ENCODE data around the gene SHANK2.

Gene SHANK2

GRCh38 chr11:71269603-71270511 lies 17.5 kb upstream of the SHANK2 start:
- no peak for DNase-seq (ENCODE audit: low read depth)

- no peak for DNase-seq (ENCODE audit: low read depth)
These were observed 16.4 kb upstream of the SHANK2 start for GRCh38 chr11:71268706-71269321.

- no peak for DNase-seq (ENCODE audit: low read depth)
These were observed 15.5 kb upstream of the SHANK2 start for GRCh38 chr11:71267807-71268421.

GRCh38 chr11:71266114-71266833 lies 13.9 kb upstream of the SHANK2 start:
- no peak for DNase-seq (ENCODE audit: low read depth)

GRCh38 chr11:71265559-71266092 lies 13.2 kb upstream of the SHANK2 start:
- no peak for DNase-seq (ENCODE audit: low read depth)

- DNase-seq (ENCODE audit: low read depth) = no peak
These were observed 11.0 kb upstream of the SHANK2 start for GRCh38 chr11:71263386-71263785.

- no peak for DNase-seq (ENCODE audit: low read depth)
These were observed 3.6 kb upstream of the SHANK2 start for GRCh38 chr11:71255800-71256479.

- DNase-seq (ENCODE audit: low read depth) = no peak
These were observed 2.9 kb upstream of the SHANK2 start for GRCh38 chr11:71255323-71255722.

- no peak for DNase-seq (ENCODE audit: low read depth)
These were observed 1.4 kb upstream of the SHANK2 start for GRCh38 chr11:71253794-71254193.

GRCh38 chr11:71252770-71253730 lies 673 bp upstream of the SHANK2 start:
- no peak for DNase-seq (ENCODE audit: low read depth)

GRCh38 chr11:71251761-71252268 lies 562 bp downstream of the SHANK2 start:
- no peak for DNase-seq (ENCODE audit: low read depth)

GRCh38 chr11:71251151-71251721 lies 1.1 kb downstream of the SHANK2 start:
- DNase-seq (ENCODE audit: low read depth) = no peak

- DNase-seq (ENCODE audit: low read depth) = no peak
These were observed 1.7 kb downstream of the SHANK2 start for GRCh38 chr11:71250523-71251150.

- DNase-seq (ENCODE audit: low read depth) = no peak
These were observed 3.1 kb downstream of the SHANK2 start for GRCh38 chr11:71249301-71249700.

GRCh38 chr11:71248656-71249055 lies 3.7 kb downstream of the SHANK2 start:
- no peak for DNase-seq (ENCODE audit: low read depth)

GRCh38 chr11:71248251-71248570 lies 4.2 kb downstream of the SHANK2 start:
- DNase-seq (ENCODE audit: low read depth) = no peak

- no peak for DNase-seq (ENCODE audit: low read depth)
These were observed 4.7 kb downstream of the SHANK2 start for GRCh38 chr11:71247551-71248250.

- no peak for DNase-seq (ENCODE audit: low read depth)
These were observed 5.8 kb downstream of the SHANK2 start for GRCh38 chr11:71246559-71246958.
